Stimulated activated effector memory CD8-positive, alpha-beta T cell treated with anti-CD3 and anti-CD28 coated beads, Interleukin-12 subunit alpha, Interleukin-12 subunit beta, amount 100 ng/mL, for 72 hours (primary cell): ENCODE measurements around the gene RSPO3.
A peak's percentile ranks its signal among the peaks of the same experiment; 100 is the strongest.
"Not testable (repeated sequence)": the region's sequence is repeated elsewhere in the genome, so short reads cannot be mapped to it uniquely, and the experiment has no call there.

Experiments
- ATAC-seq: fragments of 150-1000 bp; cut with Tn5 transposase; 2 replicates; pipeline ENCODE4 v1.10.0; 2021
- DNase-seq, 2 donors: peaks; one replicate each; pipeline ENCODE4 v3.0.0; 2021 to 2022; ENCODE audit warnings: low spot score in 2 of 2
- H3K27ac Mint-ChIP-seq: one replicate; pipeline ENCODE4 v1.8.0; 2022; ENCODE audit warnings: mild to moderate bottlenecking, mixed read lengths
- H3K36me3 Mint-ChIP-seq: one replicate; pipeline ENCODE4 v1.8.0; 2022; ENCODE audit warnings: mild to moderate bottlenecking, mixed read lengths
- H3K4me1 Mint-ChIP-seq: one replicate; pipeline ENCODE4 v1.8.0; 2022; ENCODE audit warnings: mixed read lengths
- H3K4me3 Mint-ChIP-seq: one replicate; pipeline ENCODE4 v1.8.0; 2022; ENCODE audit warnings: mild to moderate bottlenecking, mixed read lengths
- H3K9me3 Mint-ChIP-seq: one replicate; pipeline ENCODE4 v1.8.0; 2022; ENCODE audit warnings: mixed read lengths

Gene RSPO3

GRCh38 chr6:127097442-127097841, 21.0 kb upstream of the RSPO3 start:
- H3K4me1 Mint-ChIP-seq, H3K27ac Mint-ChIP-seq, H3K36me3 Mint-ChIP-seq, H3K4me3 Mint-ChIP-seq, ATAC-seq, H3K9me3 Mint-ChIP-seq, DNase-seq: not testable (repeated sequence)

DNA sequence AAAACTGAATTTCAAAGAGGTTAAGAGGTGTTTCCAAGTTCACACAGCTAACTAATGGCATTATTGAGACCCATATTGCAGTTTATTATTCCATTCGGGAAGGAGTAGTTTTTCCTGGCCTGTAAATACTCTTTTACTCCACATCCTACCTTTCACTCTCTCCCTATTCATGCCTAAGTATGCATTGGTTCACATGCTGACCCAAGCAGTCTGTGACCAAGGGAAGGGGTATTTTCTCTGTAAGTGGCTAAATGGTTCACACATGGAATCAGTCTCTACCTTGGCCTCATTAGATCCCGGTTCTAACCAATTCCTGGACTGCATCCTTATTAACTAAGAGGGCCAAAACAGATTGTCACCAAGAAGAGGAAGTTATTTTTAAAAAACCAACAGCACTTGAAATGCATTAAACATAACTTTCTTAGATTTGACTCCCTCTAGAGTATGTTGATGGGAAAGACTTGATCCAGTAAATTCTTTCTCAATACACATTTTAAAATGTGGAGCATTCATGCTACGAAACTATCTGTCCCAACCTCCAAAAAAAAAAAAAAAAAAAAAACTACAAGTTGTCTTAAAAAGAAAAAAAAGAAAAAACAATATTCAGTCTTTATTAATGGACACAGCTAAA, 17.8 kb upstream of the RSPO3 start:
- ATAC-seq = no peak
- Mint-ChIP-seq H3K36me3 (no peaks in the 10 kb centered on the region), H3K4me3 (no peak overlapping the region), H3K27ac (no peak overlapping the region), H3K9me3 (no peaks in the 10 kb centered on the region), H3K4me1 (no peaks in the 10 kb centered on the region)
- no peak for DNase-seq

GRCh38 chr6:127102299-127102698, 16.2 kb upstream of the RSPO3 start:
- no peak for ATAC-seq
- Mint-ChIP-seq H3K27ac (no peak overlapping the region), H3K36me3 (no peaks in the 10 kb centered on the region), H3K9me3 (no peaks in the 10 kb centered on the region), H3K4me1 (no peaks in the 10 kb centered on the region), H3K4me3 (no peak overlapping the region)
- no peak for DNase-seq

GRCh38 chr6:127102859-127103258, 15.6 kb upstream of the RSPO3 start:
- Mint-ChIP-seq H3K36me3 (no peaks in the 10 kb centered on the region), H3K27ac (no peak overlapping the region), H3K4me1 (no peaks in the 10 kb centered on the region), H3K9me3 (no peaks in the 10 kb centered on the region), H3K4me3 (no peak overlapping the region)
- no peak for DNase-seq
- ATAC-seq = no peak

DNA sequence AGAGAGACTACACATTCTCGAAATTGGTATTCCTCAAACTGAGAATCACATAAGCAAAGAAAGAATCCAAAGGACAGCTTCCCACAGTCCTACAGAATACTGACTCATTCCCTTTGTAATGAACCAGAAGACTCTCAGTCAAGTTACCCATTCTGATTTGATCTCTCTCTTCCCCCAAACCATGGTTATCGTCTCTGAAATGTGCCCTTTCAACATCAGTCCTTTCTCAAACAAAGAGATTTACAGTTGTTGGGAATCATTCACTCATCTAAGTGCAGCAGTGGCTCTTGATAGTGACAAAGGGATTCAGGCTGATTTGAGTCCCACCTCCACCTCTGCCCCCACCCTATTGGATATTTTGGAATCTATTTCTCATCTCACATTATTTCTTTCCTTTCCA, 15.0 kb upstream of the RSPO3 start:
- Mint-ChIP-seq H3K36me3 (no peaks in the 10 kb centered on the region), H3K9me3 (no peaks in the 10 kb centered on the region), H3K27ac (no peak overlapping the region), H3K4me3 (no peak overlapping the region), H3K4me1 (no peaks in the 10 kb centered on the region)
- ATAC-seq (no peak), DNase-seq (no peak)

GRCh38 chr6:127107916-127108315, 10.6 kb upstream of the RSPO3 start:
- H3K9me3 Mint-ChIP-seq = no peaks in the 10 kb centered on the region
- no peak for ATAC-seq
- no peak overlapping the region for H3K4me3 Mint-ChIP-seq
- no peaks in the 10 kb centered on the region for H3K36me3 Mint-ChIP-seq
- no peak for DNase-seq
- no peaks in the 10 kb centered on the region for H3K4me1 Mint-ChIP-seq
- H3K27ac Mint-ChIP-seq = no peak overlapping the region

GRCh38 chr6:127110712-127111111, 7.8 kb upstream of the RSPO3 start:
- no peak for DNase-seq
- Mint-ChIP-seq H3K4me3 (no peak overlapping the region), H3K9me3 (no peaks in the 10 kb centered on the region), H3K4me1 (no peaks in the 10 kb centered on the region), H3K36me3 (no peaks in the 10 kb centered on the region), H3K27ac (no peak overlapping the region)
- ATAC-seq = no peak

DNA sequence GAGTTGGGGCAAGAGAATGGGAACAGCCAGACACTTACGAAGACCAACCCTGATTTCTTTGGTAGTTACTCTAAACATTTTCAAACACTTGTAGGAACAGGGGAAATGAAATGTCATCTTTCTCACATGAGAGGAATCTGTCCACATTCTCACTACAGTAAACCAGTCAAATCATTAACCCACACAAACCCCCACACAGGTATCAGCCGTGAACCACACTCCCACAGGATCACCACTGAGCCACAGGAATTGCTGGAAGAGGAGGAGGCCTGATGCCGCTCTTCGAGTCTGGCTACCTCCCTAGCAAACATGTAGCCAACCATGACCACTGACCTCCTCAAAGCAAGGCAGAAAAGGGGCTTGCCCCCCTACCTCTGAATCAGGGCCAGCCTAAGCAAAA, 6.9 kb upstream of the RSPO3 start:
- Mint-ChIP-seq H3K36me3 (no peaks in the 10 kb centered on the region), H3K9me3 (no peaks in the 10 kb centered on the region), H3K4me3 (no peak overlapping the region), H3K27ac (no peak overlapping the region), H3K4me1 (no peaks in the 10 kb centered on the region)
- DNase-seq = no peak
- ATAC-seq = no peak

- no peaks in the 10 kb centered on the region for H3K36me3 Mint-ChIP-seq
- no peak for DNase-seq
- H3K4me3 Mint-ChIP-seq = no peak overlapping the region
- peaks cover 10% of the 10 kb centered on the region for H3K4me1 Mint-ChIP-seq
- no peak overlapping the region for H3K27ac Mint-ChIP-seq
- H3K9me3 Mint-ChIP-seq = no peaks in the 10 kb centered on the region
- ATAC-seq = no peak
Observed at GRCh38 chr6:127114214-127114760, 4.2 kb upstream of the RSPO3 start.

- H3K4me1 Mint-ChIP-seq = peaks cover 10% of the 10 kb centered on the region
- peak; percentile 34 for ATAC-seq
- no peaks in the 10 kb centered on the region for H3K36me3 Mint-ChIP-seq
- no peaks in the 10 kb centered on the region for H3K9me3 Mint-ChIP-seq
- DNase-seq = no peak
- no peak overlapping the region for H3K4me3 Mint-ChIP-seq
- no peak overlapping the region for H3K27ac Mint-ChIP-seq
Observed at GRCh38 chr6:127115084-127115655, 3.3 kb upstream of the RSPO3 start.

GRCh38 chr6:127115746-127116145, 2.7 kb upstream of the RSPO3 start:
- H3K4me1 Mint-ChIP-seq = peaks cover 12% of the 10 kb centered on the region
- H3K27ac Mint-ChIP-seq = no peak overlapping the region
- H3K4me3 Mint-ChIP-seq = no peak overlapping the region
- no peaks in the 10 kb centered on the region for H3K36me3 Mint-ChIP-seq
- DNase-seq (no peak), ATAC-seq (no peak)
- H3K9me3 Mint-ChIP-seq = no peaks in the 10 kb centered on the region

DNA sequence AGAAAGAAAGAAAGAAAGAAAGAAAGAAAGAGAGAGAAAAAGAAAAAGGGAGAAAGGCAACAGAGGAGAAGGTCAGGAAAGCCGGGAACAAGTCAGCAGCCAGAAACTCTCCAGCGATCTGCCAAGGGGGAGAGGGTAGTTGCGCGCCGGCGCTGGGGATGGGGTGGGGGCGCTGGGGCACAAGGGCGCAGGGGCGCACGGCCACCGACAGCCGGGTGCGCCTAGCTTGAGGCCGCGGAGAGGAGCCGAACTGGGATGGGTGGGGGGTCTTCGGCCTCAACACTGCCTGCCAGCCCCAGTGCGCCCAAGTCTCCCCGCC, 533 bp upstream of the RSPO3 start:
- Mint-ChIP-seq H3K4me1 (peaks cover 17% of the 10 kb centered on the region), H3K4me3 (peak overlapping the region; percentile 53), H3K27ac (no peak overlapping the region), H3K9me3 (no peaks in the 10 kb centered on the region), H3K36me3 (no peaks in the 10 kb centered on the region)
- no peak for ATAC-seq
- DNase-seq = no peak

- Mint-ChIP-seq H3K4me1 (peaks cover 17% of the 10 kb centered on the region), H3K27ac (no peak overlapping the region), H3K9me3 (no peaks in the 10 kb centered on the region), H3K36me3 (no peaks in the 10 kb centered on the region), H3K4me3 (peak overlapping the region; percentile 63)
- ATAC-seq (peak; percentile 31), DNase-seq (peak in 1 of 2 donors; percentile 55)
Observed at GRCh38 chr6:127119102-127120022, 891 bp downstream of the RSPO3 start.

- Mint-ChIP-seq H3K9me3 (no peaks in the 10 kb centered on the region), H3K4me1 (peaks cover 17% of the 10 kb centered on the region), H3K36me3 (no peaks in the 10 kb centered on the region), H3K4me3 (no peak overlapping the region), H3K27ac (no peak overlapping the region)
- peak in 1 of 2 donors; percentile 49 for DNase-seq
- peak; percentile 14 for ATAC-seq
Observed at GRCh38 chr6:127120023-127120786, 1.7 kb downstream of the RSPO3 start.
